Endothelial cell of coronary artery (primary cell): Measurements from ENCODE around the gene OR5A2. TPM values are rescaled to one million over a fixed set of nuclear protein-coding genes. Genes with fewer than 3 reads are reported as not detected.

Experiments
- total RNA-seq: library from RNA; depleted of rRNA; stranded (reverse); fragments of >200 nt; gene quantifications from 2 replicates; pipeline ENCODE4 v1.2.3, GENCODE V29; 2014

The OR5A2 gene
- not detected in 2 replicates for total RNA-seq

GRCh38 chr11:59426361-59427067 lies at the start of gene OR5A2:
Gene OR5A2, minus strand, starts transcription at chr11:59426413. Its CDS starts 3,460 bp downstream, at chr11:59422953.

GRCh38 chr11:59473015-59473414 lies 46.8 kb upstream of the OR5A2 start, which contains the start of gene OR4D10:
Gene OR4D10, plus strand, starts transcription at chr11:59473315. Its CDS starts 4,115 bp downstream, at chr11:59477430.

GRCh38 chr11:59456661-59457060 lies 30.4 kb upstream of the OR5A2 start, which contains the start of gene OR4D6:
Gene OR4D6, plus strand, starts transcription at chr11:59456961. Its CDS starts 0 bp downstream, at chr11:59456961.

GRCh38 chr11:59436169-59436568 lies 10.0 kb upstream of the OR5A2 start, which contains the start of gene OR5A1:
Gene OR5A1, plus strand, starts transcription at chr11:59436469. Its CDS starts 6,700 bp downstream, at chr11:59443169.

Other genes starting within 250 kb of the OR5A2 start
- gene MPEG1, start 213.5 kb downstream of the OR5A2 start, total RNA-seq, result not detected in 2 replicates
- not detected in 2 replicates for gene OR5AN1, start 67.5 kb downstream of the OR5A2 start, total RNA-seq
- gene OR5A1, start 10.1 kb upstream of the OR5A2 start, total RNA-seq, result not detected in 2 replicates
- gene OR4D6, start 30.5 kb upstream of the OR5A2 start, total RNA-seq, result not detected in 2 replicates
- not detected in 2 replicates for gene OR4D10, start 46.9 kb upstream of the OR5A2 start, total RNA-seq
- not detected in 2 replicates for gene OR4D11, start 77.2 kb upstream of the OR5A2 start, total RNA-seq
- not detected in 2 replicates for gene OR4D9, start 85.1 kb upstream of the OR5A2 start, total RNA-seq
- 24.1 and 34.4 TPM in 2 replicates for gene OSBP, start 189.4 kb upstream of the OR5A2 start, total RNA-seq
- 3.7 and 6.2 TPM in 2 replicates for gene PATL1, start 242.6 kb upstream of the OR5A2 start, total RNA-seq